Globus pallidus (tissue), 1 donor: ENCODE measurements around the gene CRIP1.
A peak's percentile ranks its signal among the peaks of the same experiment; 100 is the strongest.

Experiments used
- DNase-seq: peaks from one replicate; pipeline ENCODE4 v3.0.0-alpha.2; 2015; ENCODE audit warnings: low spot score

The CRIP1 gene

GRCh38 chr14:105470350-105471296, 16.1 kb upstream of the CRIP1 start:
- DNase-seq = no peak

DNA sequence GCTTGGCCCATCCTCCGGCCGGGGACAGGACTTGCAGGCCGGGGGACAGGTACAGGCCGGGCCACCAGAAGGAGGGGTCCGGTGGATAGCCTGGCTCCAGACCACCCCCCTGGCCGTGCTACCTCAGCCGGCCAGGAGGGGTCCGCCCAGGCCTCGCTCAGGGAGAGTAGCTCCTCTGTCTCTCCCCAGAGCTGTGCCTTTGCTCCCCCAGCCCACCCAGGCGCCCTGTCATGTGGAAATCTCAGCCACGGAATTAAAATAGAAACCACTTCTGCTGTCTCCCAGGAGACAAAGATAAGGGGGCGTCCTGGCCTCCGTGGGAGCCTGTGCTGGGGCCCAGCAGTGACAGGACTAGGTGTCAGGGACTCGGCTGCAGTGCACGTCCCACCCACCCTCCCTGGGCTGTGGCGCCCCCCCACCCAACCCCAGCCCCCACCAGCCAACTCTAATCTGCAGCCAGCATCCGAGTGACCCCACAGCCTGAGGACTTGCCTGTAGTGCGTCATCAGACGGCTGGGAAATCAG, 15.3 kb upstream of the CRIP1 start:
- no peak for DNase-seq

- DNase-seq = no peak
Observed at GRCh38 chr14:105471823-105472485, 14.7 kb upstream of the CRIP1 start.

GRCh38 chr14:105472486-105472991, 14.1 kb upstream of the CRIP1 start:
- no peak for DNase-seq

- no peak for DNase-seq
Observed at GRCh38 chr14:105473033-105473676, 13.5 kb upstream of the CRIP1 start.

GRCh38 chr14:105473677-105474482, 12.8 kb upstream of the CRIP1 start:
- peak; percentile 41 for DNase-seq

- DNase-seq = peak; percentile 40
Observed at GRCh38 chr14:105474483-105475268, 12.0 kb upstream of the CRIP1 start, which contains the start of gene CRIP2. Gene CRIP2, plus strand, starts transcription at chr14:105474821. Its CDS starts 42 bp downstream, at chr14:105474863.

DNA sequence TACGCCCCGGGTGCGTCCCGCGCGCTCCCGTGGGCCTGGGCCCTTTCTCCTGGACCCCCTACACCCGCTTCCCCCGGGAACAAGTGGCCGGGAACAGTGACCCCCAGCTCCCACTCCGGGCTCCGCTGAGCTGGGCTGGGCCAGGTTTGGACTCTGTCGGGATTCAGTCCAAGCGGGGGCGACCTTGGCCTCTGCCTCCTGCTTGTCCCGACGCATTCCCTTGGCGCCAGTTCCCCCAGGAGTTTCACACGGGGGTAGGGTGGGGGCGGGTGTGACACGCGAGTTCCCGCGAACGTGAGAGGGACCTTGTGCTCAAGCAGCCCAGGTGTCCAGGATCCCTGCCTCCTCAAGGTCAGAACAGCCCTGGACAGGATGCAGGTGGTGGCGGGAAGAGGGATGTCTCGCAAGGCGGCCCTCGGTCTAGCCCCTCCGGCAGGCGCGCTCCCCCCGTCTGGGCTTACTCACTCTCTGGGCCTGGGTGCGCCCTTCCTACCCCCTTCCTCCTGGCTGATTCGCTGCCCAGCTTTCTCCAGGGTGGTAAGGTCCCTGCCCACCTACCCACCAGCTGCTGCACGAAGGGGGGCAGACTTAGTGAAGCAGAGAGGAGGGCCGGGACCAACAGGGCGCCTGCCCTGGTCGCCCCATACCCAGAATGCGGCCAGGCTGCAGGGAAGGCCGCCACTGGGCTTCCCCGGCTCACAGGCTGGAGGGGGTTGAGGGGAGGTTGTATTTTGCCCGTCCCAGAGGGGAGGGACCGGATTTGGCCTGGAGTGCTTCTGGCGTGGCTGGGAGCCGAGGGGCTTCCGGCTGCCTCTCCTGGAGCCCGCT, 11.2 kb upstream of the CRIP1 start:
- peak; percentile 30 for DNase-seq

DNA sequence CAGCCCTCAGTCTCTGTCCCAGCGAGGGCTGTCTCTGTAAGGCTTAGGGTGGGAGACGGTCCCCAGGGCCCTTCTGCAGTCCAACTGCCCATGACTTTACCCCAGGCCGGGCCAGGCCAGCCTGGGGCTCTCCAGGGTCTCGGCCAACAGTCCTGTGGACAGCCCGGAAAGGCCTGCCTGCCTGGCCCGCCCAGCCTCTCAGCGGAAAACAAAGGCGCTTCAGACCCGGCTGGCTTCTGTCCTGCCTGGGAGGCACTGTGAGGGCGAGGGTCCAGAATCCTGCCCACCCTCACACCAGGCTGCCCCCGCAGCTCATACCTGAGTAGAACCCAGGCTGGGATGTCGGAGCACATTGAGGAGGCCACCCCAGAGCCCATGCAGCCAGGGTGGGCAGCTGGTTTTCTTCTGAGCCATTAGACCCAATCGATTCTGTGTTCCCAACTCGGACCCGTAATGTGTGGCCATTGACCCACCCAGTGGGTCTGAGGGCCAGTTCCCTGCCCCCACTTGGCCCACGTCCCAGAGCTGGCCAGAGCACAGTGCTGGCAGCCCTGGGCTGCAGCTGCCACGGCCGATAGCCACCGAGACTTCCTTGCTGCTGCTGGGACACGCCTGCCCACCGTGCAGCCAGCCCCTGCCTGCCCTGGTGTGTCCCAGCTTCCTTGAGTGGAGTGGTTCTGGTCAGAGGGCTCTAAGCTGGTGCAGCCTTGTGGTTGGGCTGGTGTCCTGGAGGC, 10.4 kb upstream of the CRIP1 start:
- peak; percentile 90 for DNase-seq

GRCh38 chr14:105476831-105477659, 9.6 kb upstream of the CRIP1 start:
- DNase-seq = no peak

DNA sequence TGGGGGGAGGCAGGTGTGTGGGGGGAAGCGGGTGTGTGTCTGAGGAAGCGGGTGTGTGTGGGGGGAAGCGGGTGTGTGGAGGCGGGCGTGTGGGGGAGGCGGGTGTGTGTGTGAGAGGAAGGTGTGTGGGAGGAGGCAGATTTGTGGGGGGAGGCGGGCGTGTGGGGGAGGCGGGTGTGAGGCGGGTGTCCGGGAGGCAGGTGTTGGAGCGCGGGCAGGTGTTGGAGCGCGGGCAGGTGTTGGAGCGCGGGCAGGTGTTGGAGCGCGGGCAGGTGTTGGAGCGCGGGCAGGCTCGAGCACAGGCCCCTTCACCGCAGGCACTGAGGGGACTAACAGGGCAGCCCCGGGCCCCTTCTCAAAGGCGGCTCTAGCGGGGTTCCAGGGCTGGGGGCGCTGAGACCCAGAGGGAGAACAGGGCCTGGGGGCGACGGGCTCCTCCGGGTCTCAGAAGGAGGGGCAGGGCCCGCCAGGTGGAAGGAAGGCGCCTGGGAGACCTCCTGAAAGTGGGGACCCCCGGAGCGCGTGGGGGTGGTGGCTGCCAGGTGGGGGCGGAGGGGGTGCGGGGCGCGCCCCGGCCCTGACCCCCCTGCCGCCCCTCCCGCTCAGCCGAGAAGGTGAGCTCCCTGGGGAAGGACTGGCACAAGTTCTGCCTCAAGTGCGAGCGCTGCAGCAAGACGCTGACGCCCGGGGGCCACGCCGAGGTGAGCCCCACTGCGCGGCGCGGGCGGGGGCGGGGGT, 8.9 kb upstream of the CRIP1 start:
- DNase-seq = no peak

GRCh38 chr14:105478398-105479251, 8.1 kb upstream of the CRIP1 start:
- DNase-seq = no peak

- DNase-seq = no peak
Observed at GRCh38 chr14:105479431-105480158, 7.1 kb upstream of the CRIP1 start.

GRCh38 chr14:105480199-105480746, 6.4 kb upstream of the CRIP1 start:
- no peak for DNase-seq
